Colon (tissue), 2 donors: ENCODE measurements around the gene SSH2.
"Not testable (repeated sequence)": the region's sequence is repeated elsewhere in the genome, so short reads cannot be mapped to it uniquely, and the experiment has no call there.

Source experiments
- FAIRE-seq: peaks from 2 replicates; lab custom pipeline; 2012; peaks lifted over from hg19 to GRCh38; lab: Jason Lieb, UNC
- donor health status: control.
- donor health status: control.

The SSH2 gene

DNA sequence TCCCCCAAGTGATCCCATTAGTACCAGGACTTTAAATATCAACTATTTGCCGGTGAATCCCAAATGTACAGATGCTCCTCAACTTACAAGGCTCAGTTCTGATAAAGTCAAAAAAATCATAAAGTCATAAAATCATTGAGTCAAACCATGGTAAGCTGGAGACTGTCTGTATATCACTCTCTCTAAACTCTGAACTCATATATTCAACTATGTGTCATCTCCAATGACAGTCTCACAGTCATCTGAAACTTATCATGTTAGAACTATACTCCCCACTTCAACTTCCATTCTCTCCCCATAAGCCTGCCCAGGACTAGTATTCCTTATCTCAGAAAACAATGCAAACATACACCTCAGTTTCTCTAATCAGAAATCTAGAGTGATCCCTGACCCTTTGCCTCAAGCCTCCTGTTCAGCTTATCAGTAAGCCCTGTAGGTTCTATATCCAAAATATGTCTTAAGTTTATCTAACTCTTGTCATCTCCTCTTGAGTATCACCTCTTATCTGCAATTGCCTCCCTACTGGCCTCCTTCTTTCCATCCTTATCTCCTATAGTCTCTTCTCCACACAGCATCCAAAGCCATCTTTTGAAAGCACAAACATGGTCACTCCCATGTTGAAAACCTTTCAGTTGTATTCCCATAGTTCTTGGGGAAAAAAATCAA, 55.0 kb downstream of the SSH2 start:
- FAIRE-seq, result no peak

DNA sequence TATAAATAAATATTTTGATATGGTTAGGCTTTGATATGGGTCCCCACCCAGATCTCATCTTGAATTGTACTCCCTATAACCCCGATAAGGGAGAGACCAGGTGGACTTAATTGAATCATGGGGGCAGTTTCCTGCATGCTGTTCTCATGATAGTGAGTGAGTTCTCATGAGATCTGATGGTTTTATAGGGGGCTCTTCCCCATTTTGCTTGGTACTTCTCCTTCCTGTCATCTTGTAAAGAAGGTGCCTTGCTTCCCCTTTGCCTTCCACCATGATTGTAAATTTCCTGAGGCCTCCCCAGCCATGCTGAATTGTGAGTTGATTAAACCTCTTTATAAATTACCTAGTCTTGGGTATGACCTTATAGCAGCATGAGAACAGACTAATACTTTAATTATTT, 55.7 kb downstream of the SSH2 start:
- FAIRE-seq, result not testable (repeated sequence)

DNA sequence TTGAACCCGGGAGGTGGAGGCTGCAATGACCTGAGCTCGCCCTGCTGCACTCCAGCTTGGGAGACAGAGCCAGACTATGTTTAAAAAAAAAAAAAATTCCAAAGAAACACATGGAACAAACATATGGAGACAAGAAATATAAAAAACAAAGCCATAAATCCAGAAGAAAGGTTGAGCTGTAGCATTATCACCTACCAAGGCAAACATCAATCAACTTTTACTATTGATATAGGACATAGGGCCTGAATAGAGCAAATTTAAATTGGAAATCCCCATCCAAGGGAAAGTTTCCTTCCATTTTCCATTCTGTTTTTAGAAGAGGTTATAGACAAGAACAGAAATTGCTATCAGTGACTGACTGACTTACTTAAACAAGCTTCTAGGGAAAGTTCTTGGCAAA, 56.6 kb downstream of the SSH2 start:
- FAIRE-seq, result no peak

GRCh38 chr17:29870836-29871465, 59.1 kb downstream of the SSH2 start:
- FAIRE-seq, result no peak

DNA sequence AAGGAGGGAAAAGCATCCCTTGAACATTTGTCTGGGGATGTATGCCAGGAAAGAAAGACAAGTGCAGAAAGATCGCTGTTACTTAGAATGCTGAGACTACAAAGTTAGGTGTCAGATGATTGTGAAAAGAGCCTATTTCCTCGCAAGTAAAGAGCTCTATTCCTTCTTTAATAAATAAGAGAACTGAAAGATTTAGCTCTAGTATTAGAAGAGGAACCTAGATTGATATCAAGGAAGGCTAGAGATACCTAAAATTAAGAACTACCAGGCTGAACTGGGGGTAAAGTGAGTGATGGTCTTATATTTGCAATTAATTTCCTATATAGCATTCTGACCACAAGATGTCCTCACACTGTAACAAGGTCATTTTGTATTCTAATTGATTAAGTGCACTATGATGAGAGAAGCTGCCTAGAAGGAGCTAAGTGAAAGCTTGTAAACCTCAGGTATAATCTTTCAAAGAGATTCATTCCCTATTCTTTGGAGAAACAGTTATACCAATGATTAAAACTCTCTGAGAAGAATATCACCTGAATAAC, 62.3 kb downstream of the SSH2 start:
- no peak for FAIRE-seq

- FAIRE-seq, result no peak
Observed at GRCh38 chr17:29866746-29867404, 63.2 kb downstream of the SSH2 start.

GRCh38 chr17:29864615-29865014, 65.4 kb downstream of the SSH2 start:
- FAIRE-seq, result no peak

GRCh38 chr17:29864123-29864522, 65.9 kb downstream of the SSH2 start:
- FAIRE-seq, result not testable (repeated sequence)

DNA sequence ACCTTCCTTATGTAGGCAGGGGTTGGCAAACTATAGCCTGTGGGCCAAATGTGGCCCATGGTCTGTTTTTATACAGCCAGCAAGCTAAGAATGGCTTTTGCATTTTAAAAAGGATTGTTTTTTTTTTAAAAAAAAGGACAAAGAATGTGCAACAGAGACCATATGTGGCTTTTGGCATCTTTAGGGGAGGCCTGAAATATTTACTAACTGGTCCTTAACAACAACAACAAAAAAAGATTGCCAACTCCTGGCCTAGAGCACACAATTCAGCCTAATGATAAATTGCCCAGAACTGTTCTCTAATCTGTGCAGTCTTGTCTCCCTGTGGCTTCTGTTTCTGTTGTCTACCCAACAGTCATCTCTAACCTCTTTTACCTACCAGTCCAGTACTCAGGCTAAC, 67.1 kb downstream of the SSH2 start:
- FAIRE-seq, result no peak

- FAIRE-seq, result no peak
Observed at GRCh38 chr17:29862127-29862526, 67.9 kb downstream of the SSH2 start.

GRCh38 chr17:29859445-29859844, 70.6 kb downstream of the SSH2 start:
- FAIRE-seq, result not testable (repeated sequence)

DNA sequence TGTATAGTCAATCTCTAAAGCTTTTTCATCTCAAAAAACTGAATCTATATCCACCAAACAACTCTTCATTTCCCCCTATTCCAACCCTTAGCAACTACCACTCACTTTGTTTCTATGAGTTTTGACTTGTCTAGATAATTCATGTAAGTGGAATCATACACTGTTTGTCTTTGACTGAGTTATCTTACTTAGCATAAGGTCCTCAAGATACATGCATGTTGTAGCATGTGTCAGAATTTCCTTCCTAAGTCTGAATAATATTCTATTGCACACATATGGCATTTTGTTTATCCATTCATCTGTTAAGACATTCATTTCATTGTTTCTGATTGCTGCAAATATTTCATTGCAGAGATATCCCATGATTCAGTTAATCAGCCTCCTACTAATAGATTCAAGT, 72.2 kb downstream of the SSH2 start:
- no peak for FAIRE-seq

DNA sequence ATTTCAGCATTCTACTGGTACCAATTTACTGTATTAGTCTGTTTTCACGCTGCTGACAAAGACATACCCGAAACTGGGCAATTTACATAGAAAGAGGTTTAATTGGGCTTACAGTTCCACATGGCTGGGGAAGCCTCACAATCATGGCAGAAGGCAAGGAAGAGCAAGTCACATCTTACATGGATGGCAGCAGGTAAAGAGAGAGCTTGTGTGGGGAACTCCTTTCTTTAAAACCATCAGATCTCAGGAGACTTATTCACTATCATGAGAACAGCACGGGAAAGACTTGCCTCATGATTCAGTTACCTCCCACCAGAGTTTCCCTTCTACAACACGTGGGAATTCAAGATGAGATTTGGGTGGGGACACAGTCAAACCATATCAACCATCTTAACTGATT, 72.9 kb downstream of the SSH2 start:
- not testable (repeated sequence) for FAIRE-seq

GRCh38 chr17:29855686-29856085, 74.3 kb downstream of the SSH2 start:
- no peak for FAIRE-seq

DNA sequence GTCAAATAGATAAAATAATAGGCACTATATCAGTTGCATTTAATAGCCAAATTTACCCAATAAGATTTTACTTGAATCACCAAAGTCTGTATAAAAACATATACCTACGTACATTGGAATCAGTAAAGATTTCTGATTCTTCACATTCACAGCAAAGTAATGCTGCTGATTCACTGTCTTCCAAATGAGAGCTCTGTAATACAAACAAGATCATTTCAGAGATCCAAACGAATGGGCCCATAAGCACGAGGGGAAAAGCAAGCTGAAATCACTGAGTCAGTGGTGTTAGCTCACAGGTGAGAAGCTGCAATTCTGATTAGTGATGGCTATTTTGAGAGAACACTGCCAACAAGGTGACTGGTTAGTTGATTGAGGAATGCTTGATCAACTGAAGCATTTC, 81.3 kb downstream of the SSH2 start:
- FAIRE-seq, result no peak

- no peak for FAIRE-seq
Observed at GRCh38 chr17:29847527-29848400, 82.3 kb downstream of the SSH2 start.

DNA sequence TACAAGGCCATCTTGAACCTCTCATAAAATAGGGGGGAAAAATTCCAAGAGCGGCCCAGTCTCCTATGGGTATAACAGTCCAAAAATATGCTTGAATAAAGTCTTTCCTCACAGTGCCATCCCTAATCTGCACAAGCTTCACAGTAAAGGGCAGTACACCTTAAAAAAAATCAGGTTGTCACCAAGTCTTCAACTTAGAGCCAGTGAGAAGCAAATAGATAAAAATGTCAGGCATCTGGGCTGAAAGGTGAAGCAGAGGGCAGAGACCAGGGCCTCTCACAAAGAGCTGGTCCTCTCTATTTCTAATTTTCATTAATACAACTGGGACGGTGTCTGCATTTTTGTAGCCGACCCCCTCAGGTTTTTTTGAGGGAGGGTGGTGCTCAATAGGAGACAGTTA, 82.9 kb downstream of the SSH2 start:
- FAIRE-seq, result no peak

DNA sequence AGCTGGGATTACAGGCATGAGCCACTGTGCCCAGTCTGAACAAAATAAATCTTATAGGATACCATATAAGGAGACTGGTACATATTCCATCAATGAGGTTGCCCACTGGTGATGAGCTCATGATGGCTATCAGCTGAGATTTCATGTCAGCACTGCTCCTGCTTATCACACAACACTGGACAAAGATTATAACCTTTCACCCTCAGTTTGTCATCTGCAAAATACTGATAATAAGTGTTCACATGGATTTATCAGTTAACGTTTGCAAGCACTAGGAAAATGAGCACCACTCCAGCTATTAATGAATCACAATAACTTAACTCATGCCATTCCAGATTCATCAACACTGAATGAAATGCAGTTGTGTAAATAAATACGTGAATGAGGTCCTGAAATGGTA, 83.7 kb downstream of the SSH2 start:
- no peak for FAIRE-seq

GRCh38 chr17:29844339-29845048, 85.5 kb downstream of the SSH2 start:
- FAIRE-seq, result no peak

DNA sequence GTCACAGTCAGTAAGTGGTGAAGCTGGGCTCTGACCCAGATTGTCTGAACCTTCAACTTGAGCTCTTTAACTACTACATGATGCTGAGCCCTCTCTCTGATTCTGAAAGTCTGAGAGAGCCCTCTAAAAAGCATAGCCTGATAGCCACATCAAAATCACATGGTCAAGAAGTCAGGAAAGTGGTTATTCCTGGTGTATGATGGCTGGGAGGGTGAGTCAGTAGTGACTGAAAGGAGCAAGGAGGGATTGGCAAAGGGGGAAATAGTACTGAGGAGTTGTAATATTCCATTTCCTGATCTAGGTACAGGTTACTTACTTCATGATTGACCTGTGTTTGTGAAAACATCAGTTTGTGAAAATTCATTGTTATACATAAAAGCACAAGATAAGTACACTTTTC, 89.1 kb downstream of the SSH2 start:
- no peak for FAIRE-seq

DNA sequence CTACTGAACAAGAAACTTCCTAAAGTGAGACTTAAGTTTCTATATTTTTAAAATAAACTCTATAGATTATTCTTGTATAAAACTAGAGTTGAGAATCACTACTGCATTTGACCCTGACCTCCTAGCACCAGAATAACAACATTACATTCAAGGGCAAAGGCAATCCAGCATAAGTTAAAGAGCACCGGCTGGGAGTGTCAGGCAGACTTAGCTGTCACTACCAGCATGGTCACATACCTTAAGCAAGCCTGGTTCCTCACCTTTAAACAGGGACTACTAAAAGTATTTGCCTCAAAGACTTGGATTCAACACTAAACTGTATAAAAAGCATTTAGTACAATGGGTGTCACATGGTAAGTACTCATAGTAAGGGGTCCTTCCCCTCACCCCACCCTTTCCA, 90.4 kb downstream of the SSH2 start:
- no peak for FAIRE-seq

DNA sequence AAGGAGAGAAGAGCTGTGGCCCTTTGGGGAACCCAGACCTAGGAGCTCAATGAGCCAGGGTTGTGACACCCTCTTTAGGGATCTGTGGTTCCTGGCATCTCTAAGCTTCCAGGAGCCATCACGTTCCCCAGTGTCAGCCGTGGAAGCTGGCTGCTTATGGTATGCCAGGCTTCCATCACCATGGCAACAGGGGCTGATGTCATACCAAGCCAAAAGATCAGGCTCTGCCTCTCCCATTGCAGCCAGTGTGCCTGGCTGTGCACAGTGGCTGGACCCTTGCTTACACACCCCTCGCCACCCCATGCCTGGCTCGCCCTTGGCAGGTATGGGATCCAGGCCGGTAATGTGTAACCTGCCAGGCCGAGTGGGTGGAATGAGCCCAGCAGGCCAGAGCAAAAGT, 91.1 kb downstream of the SSH2 start:
- FAIRE-seq, result no peak
